MM.1S (cell line): ENCODE data around the gene IGFBP2.
A peak's percentile ranks its signal among the peaks of the same experiment; 100 is the strongest.

ENCODE experiments used
- DNase-seq: peaks from one replicate; pipeline ENCODE4 v3.0.0-alpha.2; 2015
- H2AFZ ChIP-seq: fragments of 300-600 bp; sonication (generic); 2 replicates; pipeline ENCODE4 v1.6.0; 2016; ENCODE audit warnings: antibody characterized with exemption, low read length
- H3F3A ChIP-seq: fragments of 300-600 bp; sonication (generic); 2 replicates; pipeline ENCODE4 v1.6.1; 2016; ENCODE audit warnings: mild to moderate bottlenecking, antibody characterized with exemption, low read length, moderate library complexity, mixed read lengths; ENCODE audit not compliant: insufficient read depth
- H3K27ac ChIP-seq: fragments of 300-600 bp; sonication (generic); 2 replicates; pipeline ENCODE4 v1.5.1; 2016; ENCODE audit warnings: mild to moderate bottlenecking, low read length
- H3K27me3 ChIP-seq: fragments of 300-600 bp; sonication (generic); replicated peaks from 2 replicates; pipeline ENCODE4 v1.6.0; 2016; ENCODE audit warnings: low read length; ENCODE audit not compliant: insufficient read depth
- H3K36me3 ChIP-seq: fragments of 300-600 bp; sonication (generic); replicated peaks from 2 replicates; pipeline ENCODE4 v1.6.1; 2016; ENCODE audit warnings: mild to moderate bottlenecking, low read length, mixed read lengths; ENCODE audit not compliant: insufficient read depth
- H3K4me1 ChIP-seq: fragments of 300-600 bp; sonication (generic); 2 replicates; pipeline ENCODE4 v1.6.1; 2016; ENCODE audit warnings: low read length, mixed read lengths
- H3K4me2 ChIP-seq: fragments of 300-600 bp; sonication (generic); 2 replicates; pipeline ENCODE4 v1.6.0; 2016; ENCODE audit warnings: low read depth, low read length
- H3K4me3 ChIP-seq: fragments of 300-600 bp; sonication (generic); 2 replicates; pipeline ENCODE4 v1.5.1; 2016; ENCODE audit warnings: low read length, mixed read lengths
- H3K79me2 ChIP-seq: fragments of 300-600 bp; sonication (generic); 2 replicates; pipeline ENCODE4 v1.6.1; 2016; ENCODE audit warnings: mixed run types, low read length, mixed read lengths
- H3K9ac ChIP-seq: fragments of 300-600 bp; sonication (generic); 2 replicates; pipeline ENCODE4 v1.6.1; 2016; ENCODE audit warnings: low read length, mixed read lengths
- H3K9me2 ChIP-seq: fragments of 300-600 bp; sonication (generic); replicated peaks from 2 replicates; pipeline ENCODE4 v1.6.1; 2016; ENCODE audit warnings: mild to moderate bottlenecking, low read length, mixed read lengths; ENCODE audit not compliant: insufficient read depth
- H3K9me3 ChIP-seq: fragments of 300-600 bp; sonication (generic); replicated peaks from 2 replicates; pipeline ENCODE4 v1.6.1; 2016; ENCODE audit warnings: mild to moderate bottlenecking, low read length, mixed read lengths; ENCODE audit not compliant: insufficient read depth
- H4K20me1 ChIP-seq: fragments of 300-600 bp; sonication (generic); 2 replicates; pipeline ENCODE4 v1.6.1; 2016; ENCODE audit warnings: mild to moderate bottlenecking, low read length, moderate library complexity, mixed read lengths; ENCODE audit not compliant: insufficient read depth
- CTCF ChIP-seq: fragments of 300-600 bp; sonication (generic); IDR thresholded peaks from 2 replicates; pipeline ENCODE4 v1.5.1; 2016; ENCODE audit warnings: antibody characterized with exemption, low read length, mixed read lengths
- EZH2 ChIP-seq: fragments of 300-600 bp; sonication (generic); optimal IDR thresholded peaks from 2 replicates; pipeline ENCODE3; 2017; ENCODE audit warnings: low read depth, mild to moderate bottlenecking, antibody characterized with exemption, low read length, mixed read lengths
- EZH2phosphoT487 ChIP-seq: fragments of 300-600 bp; sonication (generic); IDR thresholded peaks from 2 replicates; pipeline ENCODE4 v1.6.1; 2018; ENCODE audit warnings: antibody characterized with exemption, low read length

Gene IGFBP2

GRCh38 chr2:216660496-216660895, 27.3 kb downstream of the IGFBP2 start:
- H3K27ac ChIP-seq = no peak overlapping the region
- H3K4me1 ChIP-seq = no peaks in the 10 kb centered on the region
- no peaks in the 10 kb centered on the region for H3K27me3 ChIP-seq
- H3K9me3 ChIP-seq = no peaks in the 10 kb centered on the region
- H3K9ac ChIP-seq = no peak overlapping the region
- H3K79me2 ChIP-seq = no peaks in the 10 kb centered on the region
- no peaks in the 10 kb centered on the region for H3K36me3 ChIP-seq
- no peak for DNase-seq
- no peaks in the 10 kb centered on the region for H3K9me2 ChIP-seq
- TF ChIP-seq EZH2 (no peak), EZH2phosphoT487 (no peak), CTCF (no peak)
- H2AFZ ChIP-seq = no peak overlapping the region
- H3K4me2 ChIP-seq = no peak overlapping the region
- H4K20me1 ChIP-seq = no peaks in the 10 kb centered on the region
- no peaks in the 10 kb centered on the region for H3F3A ChIP-seq
- no peak overlapping the region for H3K4me3 ChIP-seq

GRCh38 chr2:216661051-216661450, 27.8 kb downstream of the IGFBP2 start:
- Histone ChIP-seq H3K27me3 (no peaks in the 10 kb centered on the region), H4K20me1 (no peaks in the 10 kb centered on the region), H3K4me1 (no peaks in the 10 kb centered on the region), H3K79me2 (no peaks in the 10 kb centered on the region), H3K9me3 (no peaks in the 10 kb centered on the region), H3K9ac (no peak overlapping the region), H3K4me2 (no peak overlapping the region), H3K27ac (no peak overlapping the region), H3K4me3 (no peak overlapping the region), H3K9me2 (no peaks in the 10 kb centered on the region), H2AFZ (no peak overlapping the region), H3F3A (no peaks in the 10 kb centered on the region), H3K36me3 (no peaks in the 10 kb centered on the region)
- DNase-seq = no peak
- TF ChIP-seq EZH2 = no peak

GRCh38 chr2:216661639-216662375, 28.6 kb downstream of the IGFBP2 start:
- Histone ChIP-seq H3K79me2 (no peaks in the 10 kb centered on the region), H3K4me3 (no peak overlapping the region), H3K36me3 (no peaks in the 10 kb centered on the region), H3K27me3 (no peaks in the 10 kb centered on the region), H2AFZ (no peak overlapping the region), H4K20me1 (no peaks in the 10 kb centered on the region), H3K9me3 (no peaks in the 10 kb centered on the region), H3K4me1 (no peaks in the 10 kb centered on the region), H3K4me2 (no peak overlapping the region), H3F3A (no peaks in the 10 kb centered on the region), H3K9ac (no peak overlapping the region), H3K9me2 (no peaks in the 10 kb centered on the region), H3K27ac (no peak overlapping the region)
- TF ChIP-seq CTCF = 0 out of 2 replicates have a peak, but pooled peaks have one; percentile 6
- no peak for TF ChIP-seq EZH2
- DNase-seq = no peak

- no peak for DNase-seq
- Histone ChIP-seq H3K4me3 (no peak overlapping the region), H3K36me3 (no peaks in the 10 kb centered on the region), H3K27ac (no peak overlapping the region), H3K27me3 (no peaks in the 10 kb centered on the region), H3K79me2 (no peaks in the 10 kb centered on the region), H3K9me2 (no peaks in the 10 kb centered on the region), H2AFZ (no peak overlapping the region), H3K4me1 (no peaks in the 10 kb centered on the region), H3K4me2 (no peak overlapping the region), H3K9me3 (no peaks in the 10 kb centered on the region), H3K9ac (no peak overlapping the region), H4K20me1 (no peaks in the 10 kb centered on the region), H3F3A (no peaks in the 10 kb centered on the region)
- TF ChIP-seq EZH2phosphoT487 = no peak
These were observed 29.9 kb downstream of the IGFBP2 start for GRCh38 chr2:216663106-216663505.
